Activated naive CD4-positive, alpha-beta T cell treated with anti-CD3 and anti-CD28 coated beads, Interleukin-2, amount 50 U/mL, for 24 hours (primary cell): ENCODE results near the gene C13orf46.

Source experiments
- H3K27ac Mint-ChIP-seq: one replicate; pipeline ENCODE4 v1.8.0; 2021; ENCODE audit warnings: mild to moderate bottlenecking, mixed read lengths
- H3K27me3 Mint-ChIP-seq: one replicate; pipeline ENCODE4 v1.8.0; 2021; ENCODE audit warnings: mixed read lengths
- H3K36me3 Mint-ChIP-seq: one replicate; pipeline ENCODE4 v1.8.0; 2021; ENCODE audit warnings: mixed read lengths
- H3K4me1 Mint-ChIP-seq: one replicate; pipeline ENCODE4 v1.8.0; 2021; ENCODE audit warnings: mixed read lengths
- H3K4me3 Mint-ChIP-seq: one replicate; pipeline ENCODE4 v1.8.0; 2021; ENCODE audit warnings: mild to moderate bottlenecking, mixed read lengths
- H3K9me3 Mint-ChIP-seq: one replicate; pipeline ENCODE4 v1.8.0; 2021; ENCODE audit warnings: mixed read lengths

C13orf46 gene

DNA sequence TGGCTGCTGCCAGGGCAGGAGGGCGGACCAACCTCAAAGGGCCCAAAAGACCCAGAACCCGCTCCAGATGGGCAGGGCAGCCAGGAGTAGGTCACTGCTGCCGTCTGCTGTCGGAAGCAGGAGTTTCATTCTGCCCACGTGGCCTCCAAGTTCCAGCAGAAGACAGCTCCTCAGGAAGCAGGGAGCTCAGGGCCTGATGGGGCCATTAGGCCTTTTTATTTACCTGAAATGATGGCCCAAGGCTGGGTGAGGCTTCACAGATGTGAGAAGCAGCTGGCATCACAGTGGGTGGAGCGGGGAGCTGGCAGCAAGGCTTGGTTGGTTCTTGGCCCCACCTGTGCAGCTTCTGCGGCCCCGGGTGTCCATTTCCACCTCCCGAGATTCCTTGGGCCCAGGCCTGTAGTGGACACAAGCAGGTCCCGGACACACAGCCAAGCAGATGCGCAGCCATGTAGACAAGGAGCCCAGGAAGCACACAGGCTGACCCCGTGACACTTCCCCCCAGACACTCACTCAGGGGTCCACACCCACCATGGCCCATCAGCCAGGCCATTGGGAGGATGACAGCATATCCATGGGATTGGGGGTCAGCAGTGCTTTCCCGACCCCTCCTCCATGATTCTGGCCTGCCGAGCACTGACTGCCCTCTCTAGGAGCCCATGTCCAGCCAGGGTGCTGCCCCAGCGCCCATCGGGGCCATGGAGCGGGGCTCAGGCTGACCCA is 26.4 kb downstream of the C13orf46 start:
- no peak overlapping the region for H3K4me3 Mint-ChIP-seq
- no peaks in the 10 kb centered on the region for H3K9me3 Mint-ChIP-seq
- H3K36me3 Mint-ChIP-seq, result no peaks in the 10 kb centered on the region
- H3K4me1 Mint-ChIP-seq, result peaks cover 10% of the 10 kb centered on the region
- H3K27ac Mint-ChIP-seq, result peak overlapping the region; percentile 51
- no peaks in the 10 kb centered on the region for H3K27me3 Mint-ChIP-seq

DNA sequence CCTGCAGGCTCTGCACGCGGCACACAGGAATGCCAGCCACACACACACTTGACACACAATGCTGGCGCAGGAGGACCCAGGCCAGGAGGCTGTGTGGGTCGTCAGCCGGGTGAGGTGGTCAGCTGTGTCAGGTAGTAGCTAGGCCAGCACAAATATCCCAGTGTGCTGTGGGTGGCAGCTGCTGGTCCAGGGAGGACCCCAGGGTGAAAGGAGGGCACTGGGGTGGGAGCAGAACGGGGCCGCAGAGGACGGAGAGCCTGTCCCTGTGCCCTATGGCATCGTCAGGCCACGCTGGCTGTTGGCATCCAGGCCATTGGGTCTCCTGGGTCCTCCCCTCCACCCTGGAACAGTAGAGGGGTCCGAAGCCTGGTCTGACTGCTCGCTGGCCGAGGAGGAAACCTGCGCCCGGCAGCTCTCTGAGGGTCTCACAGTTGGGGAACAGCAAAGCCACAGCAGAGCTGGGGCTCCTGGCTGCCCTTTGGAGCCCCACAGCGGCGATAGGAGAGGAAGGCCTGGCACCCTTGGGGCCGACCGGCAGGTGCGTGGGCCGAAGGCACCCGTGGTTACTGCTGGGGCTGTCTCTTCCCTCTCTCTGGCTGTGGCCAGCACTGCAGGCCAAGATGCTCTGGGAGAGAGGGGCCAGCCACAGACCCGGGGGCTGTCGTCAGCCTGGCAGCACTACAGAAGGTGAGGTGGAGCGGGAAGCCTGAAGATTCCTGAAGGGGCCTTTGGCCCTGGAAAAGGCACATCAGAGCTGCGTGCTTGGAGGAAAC is 27.3 kb downstream of the C13orf46 start:
- Mint-ChIP-seq H3K9me3 (no peaks in the 10 kb centered on the region), H3K27ac (no peak overlapping the region), H3K27me3 (no peaks in the 10 kb centered on the region), H3K4me3 (no peak overlapping the region), H3K36me3 (no peaks in the 10 kb centered on the region), H3K4me1 (peaks cover 10% of the 10 kb centered on the region)

GRCh38 chr13:113945857-113946408 is 27.9 kb downstream of the C13orf46 start:
- peaks cover 8% of the 10 kb centered on the region for H3K4me1 Mint-ChIP-seq
- H3K27ac Mint-ChIP-seq, result no peak overlapping the region
- H3K36me3 Mint-ChIP-seq, result no peaks in the 10 kb centered on the region
- no peak overlapping the region for H3K4me3 Mint-ChIP-seq
- H3K9me3 Mint-ChIP-seq, result no peaks in the 10 kb centered on the region
- H3K27me3 Mint-ChIP-seq, result no peaks in the 10 kb centered on the region

GRCh38 chr13:113943821-113944565 is 29.9 kb downstream of the C13orf46 start:
- Mint-ChIP-seq H3K36me3 (no peaks in the 10 kb centered on the region), H3K27ac (peak overlapping the region; percentile 51), H3K9me3 (no peaks in the 10 kb centered on the region), H3K27me3 (no peaks in the 10 kb centered on the region), H3K4me3 (no peak overlapping the region), H3K4me1 (peaks cover 2% of the 10 kb centered on the region)

DNA sequence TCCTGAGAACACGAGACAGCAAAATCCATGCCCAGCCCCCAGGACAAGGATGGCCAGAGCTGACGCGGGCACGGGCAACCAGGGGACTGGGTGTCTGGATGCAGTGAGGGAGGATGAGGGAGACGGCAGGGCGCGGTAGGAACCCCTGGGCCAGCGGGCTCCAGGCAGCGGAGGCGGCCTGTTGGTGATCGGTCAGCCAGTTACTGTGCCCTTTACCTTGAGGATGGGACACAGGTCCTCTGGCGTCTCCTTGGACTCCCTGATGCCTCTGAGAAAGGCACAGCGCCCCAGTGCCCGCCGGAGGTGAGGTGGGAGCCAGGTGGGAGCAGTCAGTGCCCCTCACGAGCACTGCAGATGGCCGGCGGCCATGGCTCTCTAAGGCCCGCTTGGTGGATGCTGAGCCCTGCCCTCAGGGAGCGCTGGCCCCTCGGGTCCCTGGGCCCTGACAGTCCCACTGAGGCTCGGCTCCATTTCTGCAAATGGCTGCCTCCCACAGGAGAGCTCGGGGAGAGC is 31.2 kb downstream of the C13orf46 start:
- no peaks in the 10 kb centered on the region for H3K36me3 Mint-ChIP-seq
- H3K4me3 Mint-ChIP-seq, result no peak overlapping the region
- no peaks in the 10 kb centered on the region for H3K27me3 Mint-ChIP-seq
- no peak overlapping the region for H3K27ac Mint-ChIP-seq
- H3K9me3 Mint-ChIP-seq, result no peaks in the 10 kb centered on the region
- H3K4me1 Mint-ChIP-seq, result no peaks in the 10 kb centered on the region

DNA sequence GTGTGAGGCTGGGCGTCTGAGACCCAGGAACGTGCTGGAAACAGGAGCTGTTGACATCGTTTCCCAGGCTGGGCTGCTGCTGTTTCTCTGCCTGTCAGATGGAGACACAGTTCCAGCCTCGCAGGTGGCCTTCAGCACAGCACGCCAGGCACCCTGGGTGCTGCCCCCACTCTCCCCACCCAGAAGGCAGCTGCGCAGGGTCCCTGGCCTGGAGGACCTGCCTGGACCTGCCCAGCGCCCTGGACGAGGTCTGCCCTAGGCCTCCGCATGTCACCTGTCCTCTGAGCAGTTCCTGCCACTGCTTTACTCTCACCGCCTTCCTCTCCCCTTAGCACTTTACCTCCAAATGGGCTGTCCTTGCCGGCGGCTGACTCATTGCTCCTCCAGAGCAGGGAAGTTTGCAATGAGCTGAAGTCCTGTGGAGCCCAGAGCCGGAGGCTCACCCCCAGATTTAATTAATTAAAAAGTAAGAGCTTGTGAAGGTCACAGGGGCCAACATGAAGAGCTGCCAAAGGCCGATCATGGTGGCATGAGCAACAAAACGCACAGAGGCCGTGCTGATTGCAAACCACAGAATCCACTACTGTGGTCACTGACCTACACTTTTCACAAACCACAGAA is 32.2 kb downstream of the C13orf46 start:
- no peak overlapping the region for H3K4me3 Mint-ChIP-seq

GRCh38 chr13:113939944-113940297 is 34.0 kb downstream of the C13orf46 start:
- no peaks in the 10 kb centered on the region for H3K27me3 Mint-ChIP-seq
- H3K4me3 Mint-ChIP-seq, result no peak overlapping the region
- no peaks in the 10 kb centered on the region for H3K4me1 Mint-ChIP-seq
- H3K27ac Mint-ChIP-seq, result no peak overlapping the region
- no peaks in the 10 kb centered on the region for H3K9me3 Mint-ChIP-seq
- H3K36me3 Mint-ChIP-seq, result no peaks in the 10 kb centered on the region

More for the DNA sequence above, 32.2 kb downstream of the C13orf46 start:
- Mint-ChIP-seq H3K36me3 (no peaks in the 10 kb centered on the region), H3K9me3 (no peaks in the 10 kb centered on the region), H3K27ac (no peak overlapping the region), H3K27me3 (no peaks in the 10 kb centered on the region), H3K4me1 (no peaks in the 10 kb centered on the region)

DNA sequence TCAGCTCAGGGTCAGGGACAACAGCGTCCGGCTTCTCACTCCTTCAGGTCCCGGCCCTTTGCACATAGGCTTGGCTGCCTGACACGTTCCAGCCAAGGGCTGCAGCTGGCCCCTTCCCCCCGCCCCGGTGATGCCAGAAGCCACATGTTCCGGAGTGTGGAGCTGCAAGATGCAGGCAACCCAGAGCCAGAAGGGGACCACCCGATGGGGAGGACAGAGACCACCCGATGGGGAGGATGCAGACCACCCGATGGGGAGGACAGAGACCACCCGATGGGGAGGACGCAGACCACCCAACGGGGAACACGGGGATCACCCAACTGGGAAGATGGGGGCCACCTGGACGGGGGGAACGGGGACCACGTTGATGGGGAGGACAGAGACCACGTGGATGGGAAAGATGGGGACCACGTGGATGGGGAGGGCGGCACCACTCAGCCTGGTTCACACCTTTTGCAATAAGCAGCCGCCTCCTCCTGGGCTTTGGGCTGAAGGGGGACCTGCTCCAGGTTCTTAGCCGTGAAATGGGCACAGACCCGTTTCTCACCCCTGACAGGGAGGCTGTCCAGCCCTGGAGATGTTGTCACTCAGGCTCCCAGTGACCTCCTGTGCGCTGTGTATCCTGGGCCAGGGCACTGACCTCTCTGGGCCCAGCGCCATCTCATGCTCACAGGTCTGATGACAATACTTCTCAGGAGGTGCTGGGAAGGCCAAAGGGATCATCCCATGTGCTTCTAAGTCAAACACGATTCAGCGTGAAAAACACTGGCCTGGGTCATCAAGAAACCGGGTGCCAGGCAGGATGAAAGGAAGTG is 34.5 kb downstream of the C13orf46 start:
- no peak overlapping the region for H3K27ac Mint-ChIP-seq
- H3K36me3 Mint-ChIP-seq, result no peaks in the 10 kb centered on the region
- H3K4me3 Mint-ChIP-seq, result no peak overlapping the region
- no peaks in the 10 kb centered on the region for H3K4me1 Mint-ChIP-seq
- no peaks in the 10 kb centered on the region for H3K9me3 Mint-ChIP-seq
- H3K27me3 Mint-ChIP-seq, result no peaks in the 10 kb centered on the region

DNA sequence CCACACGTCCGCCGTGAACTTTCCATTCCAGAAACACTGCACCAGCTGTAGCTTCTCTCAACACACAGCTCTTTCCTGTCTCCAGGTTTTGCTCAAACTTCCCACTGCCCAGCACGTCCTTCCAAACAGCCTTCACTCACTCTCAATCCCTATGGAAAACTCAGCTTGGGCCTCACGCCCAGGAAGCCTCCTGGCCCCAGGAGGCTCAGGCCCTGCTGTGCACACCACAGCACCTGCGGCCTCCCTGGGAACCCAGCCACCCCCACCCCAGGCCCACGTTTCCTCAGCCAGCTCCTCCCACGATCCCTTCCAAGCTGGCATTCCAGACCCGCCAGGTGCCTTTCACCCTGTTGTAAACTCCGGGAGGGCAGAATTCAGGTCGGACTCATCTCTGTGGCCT is 35.2 kb downstream of the C13orf46 start:
- Mint-ChIP-seq H3K36me3 (no peaks in the 10 kb centered on the region), H3K27me3 (no peaks in the 10 kb centered on the region), H3K4me1 (no peaks in the 10 kb centered on the region), H3K27ac (no peak overlapping the region), H3K4me3 (no peak overlapping the region), H3K9me3 (no peaks in the 10 kb centered on the region)

DNA sequence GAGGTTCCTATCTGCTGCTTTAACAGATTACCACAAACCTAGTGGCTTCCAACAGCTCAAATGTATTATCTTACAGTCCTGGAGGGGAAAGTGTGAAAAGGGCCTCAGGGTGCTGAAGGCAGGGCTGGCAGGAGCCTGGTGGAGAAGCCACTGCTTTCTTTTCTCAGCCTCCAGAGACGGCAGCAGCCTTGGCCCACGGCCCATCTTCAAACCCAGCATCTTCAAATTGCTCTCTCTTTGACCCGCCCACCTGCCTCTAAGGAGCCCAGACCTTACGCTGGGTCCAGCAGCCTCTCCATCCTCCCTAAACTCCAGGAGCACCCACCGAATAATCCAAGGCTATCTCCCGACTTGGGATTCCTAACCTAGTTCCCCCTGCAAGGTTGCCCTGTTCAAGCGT is 35.6 kb downstream of the C13orf46 start:
- H3K9me3 Mint-ChIP-seq, result no peaks in the 10 kb centered on the region
- H3K27ac Mint-ChIP-seq, result no peak overlapping the region
- no peaks in the 10 kb centered on the region for H3K27me3 Mint-ChIP-seq
- H3K4me1 Mint-ChIP-seq, result no peaks in the 10 kb centered on the region
- no peak overlapping the region for H3K4me3 Mint-ChIP-seq
- H3K36me3 Mint-ChIP-seq, result no peaks in the 10 kb centered on the region

- Mint-ChIP-seq H3K9me3 (no peaks in the 10 kb centered on the region), H3K4me3 (no peak overlapping the region), H3K36me3 (no peaks in the 10 kb centered on the region), H3K4me1 (no peaks in the 10 kb centered on the region), H3K27me3 (no peaks in the 10 kb centered on the region), H3K27ac (no peak overlapping the region)
Observed at GRCh38 chr13:113937527-113938180, 36.2 kb downstream of the C13orf46 start.

DNA sequence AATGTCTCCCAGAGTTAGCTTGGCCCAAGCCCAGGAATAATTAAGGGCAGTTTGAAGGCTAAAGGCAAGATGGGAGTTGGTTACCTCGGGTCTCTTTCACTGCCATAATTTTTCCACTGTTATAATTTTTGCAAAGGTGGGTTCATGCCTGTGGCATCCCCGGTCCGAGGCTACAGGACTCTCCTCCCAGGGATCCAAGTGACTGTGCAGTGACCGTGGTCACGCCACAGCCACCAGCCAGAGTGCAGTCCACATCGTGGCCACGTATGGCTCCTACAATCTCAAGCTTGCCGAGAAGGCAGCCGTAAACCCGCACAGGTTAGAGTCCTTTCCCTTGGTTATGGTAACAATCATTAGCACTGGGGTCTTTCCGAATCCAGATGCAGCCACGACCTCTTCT is 36.8 kb downstream of the C13orf46 start:
- Mint-ChIP-seq H3K27ac (no peak overlapping the region), H3K36me3 (no peaks in the 10 kb centered on the region), H3K9me3 (no peaks in the 10 kb centered on the region), H3K4me1 (no peaks in the 10 kb centered on the region), H3K27me3 (no peaks in the 10 kb centered on the region), H3K4me3 (no peak overlapping the region)

- H3K4me3 Mint-ChIP-seq, result no peak overlapping the region
- no peaks in the 10 kb centered on the region for H3K27me3 Mint-ChIP-seq
- no peaks in the 10 kb centered on the region for H3K36me3 Mint-ChIP-seq
- no peaks in the 10 kb centered on the region for H3K4me1 Mint-ChIP-seq
- no peaks in the 10 kb centered on the region for H3K9me3 Mint-ChIP-seq
- H3K27ac Mint-ChIP-seq, result no peak overlapping the region
Observed at GRCh38 chr13:113936166-113936965, 37.5 kb downstream of the C13orf46 start.
